H54 (cell line): ENCODE measurements around the gene HYAL3.

Experiments used
- DNase-seq: peaks from one replicate; pipeline ENCODE4 v3.0.0; 2011; ENCODE audit warnings: low spot score, mixed read lengths; ENCODE audit not compliant: insufficient read length
- FAIRE-seq: peaks from 3 replicates; lab custom pipeline; 2011; peaks lifted over from hg19 to GRCh38; lab: Jason Lieb, UNC
- POLR2A ChIP-seq: IDR thresholded peaks from 2 replicates; pipeline ENCODE4 v1.6.1; 2011; ENCODE audit warnings: low read depth, mild to moderate bottlenecking, low read length

The HYAL3 gene

GRCh38 chr3:50298836-50299637 is at the start of gene HYAL3, which contains the start of gene NAA80:
TSS of gene HYAL3 (minus strand) at chr3:50299405. CDS start at chr3:50295602, 3,803 bp downstream.
TSS of gene NAA80 (minus strand) at chr3:50299405. CDS start at chr3:50297463, 1,942 bp downstream.
- DNase-seq (peak; percentile 93), FAIRE-seq (peak; percentile 67)
- peak; percentile 95 for TF ChIP-seq POLR2A

GRCh38 chr3:50347187-50347813 is 48.1 kb upstream of the HYAL3 start:
- no peak for FAIRE-seq
- peak; percentile 76 for DNase-seq
- no peak for TF ChIP-seq POLR2A

GRCh38 chr3:50345586-50346234 is 46.5 kb upstream of the HYAL3 start, which contains the start of gene ZMYND10:
TSS of gene ZMYND10 (minus strand) at chr3:50345732. CDS start at chr3:50345579, 153 bp downstream.
- no peak for TF ChIP-seq POLR2A
- FAIRE-seq, result no peak
- DNase-seq, result no peak

GRCh38 chr3:50345008-50345407 is 45.8 kb upstream of the HYAL3 start:
- TF ChIP-seq POLR2A, result no peak
- FAIRE-seq, result no peak

GRCh38 chr3:50342813-50343633 is 43.8 kb upstream of the HYAL3 start:
- no peak for FAIRE-seq
- no peak for DNase-seq

More at GRCh38 chr3:50345008-50345407, 45.8 kb upstream of the HYAL3 start:
- DNase-seq, result no peak

GRCh38 chr3:50341996-50342650 is 42.9 kb upstream of the HYAL3 start:
- no peak for DNase-seq
- no peak for FAIRE-seq
- no peak for TF ChIP-seq POLR2A

More at GRCh38 chr3:50342813-50343633, 43.8 kb upstream of the HYAL3 start:
- TF ChIP-seq POLR2A, result no peak

GRCh38 chr3:50341537-50341936 is 42.3 kb upstream of the HYAL3 start:
- no peak for FAIRE-seq
- no peak for TF ChIP-seq POLR2A
- no peak for DNase-seq

- FAIRE-seq, result no peak
- no peak for TF ChIP-seq POLR2A
- no peak for DNase-seq
These were observed 41.5 kb upstream of the HYAL3 start, which contains the start of gene RASSF1 for GRCh38 chr3:50340448-50341329. TSS of gene RASSF1 (minus strand) at chr3:50340836. CDS start at chr3:50340805, 31 bp downstream.

- no peak for FAIRE-seq
- no peak for DNase-seq
- no peak for TF ChIP-seq POLR2A
These were observed 40.9 kb upstream of the HYAL3 start for GRCh38 chr3:50340147-50340447.

- no peak for FAIRE-seq
- no peak for DNase-seq
- no peak for TF ChIP-seq POLR2A
These were observed 40.4 kb upstream of the HYAL3 start for GRCh38 chr3:50339485-50340146.

GRCh38 chr3:50338965-50339364 is 39.8 kb upstream of the HYAL3 start:
- TF ChIP-seq POLR2A, result no peak
- no peak for DNase-seq

More at GRCh38 chr3:50338965-50339364, 39.8 kb upstream of the HYAL3 start:
- FAIRE-seq, result no peak
